Measurements from ENCODE around the gene AIF1.

- TF ChIP-seq, protein P1, sequence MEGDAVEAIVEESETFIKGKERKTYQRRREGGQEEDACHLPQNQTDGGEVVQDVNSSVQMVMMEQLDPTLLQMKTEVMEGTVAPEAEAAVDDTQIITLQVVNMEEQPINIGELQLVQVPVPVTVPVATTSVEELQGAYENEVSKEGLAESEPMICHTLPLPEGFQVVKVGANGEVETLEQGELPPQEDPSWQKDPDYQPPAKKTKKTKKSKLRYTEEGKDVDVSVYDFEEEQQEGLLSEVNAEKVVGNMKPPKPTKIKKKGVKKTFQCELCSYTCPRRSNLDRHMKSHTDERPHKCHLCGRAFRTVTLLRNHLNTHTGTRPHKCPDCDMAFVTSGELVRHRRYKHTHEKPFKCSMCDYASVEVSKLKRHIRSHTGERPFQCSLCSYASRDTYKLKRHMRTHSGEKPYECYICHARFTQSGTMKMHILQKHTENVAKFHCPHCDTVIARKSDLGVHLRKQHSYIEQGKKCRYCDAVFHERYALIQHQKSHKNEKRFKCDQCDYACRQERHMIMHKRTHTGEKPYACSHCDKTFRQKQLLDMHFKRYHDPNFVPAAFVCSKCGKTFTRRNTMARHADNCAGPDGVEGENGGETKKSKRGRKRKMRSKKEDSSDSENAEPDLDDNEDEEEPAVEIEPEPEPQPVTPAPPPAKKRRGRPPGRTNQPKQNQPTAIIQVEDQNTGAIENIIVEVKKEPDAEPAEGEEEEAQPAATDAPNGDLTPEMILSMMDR (IDR thresholded peaks at IDR 0.05): no peak
- TF ChIP-seq EP300 (IDR thresholded peaks at IDR 0.05): no peak
- no peak for TF ChIP-seq POLR2A (IDR thresholded peaks at IDR 0.05)
Observed at GRCh38 chr6:31580438-31580740, 34.6 kb upstream of the AIF1 start.
